Caco-2 (cell line): ENCODE results near the gene GPX2. TPM values are rescaled to one million over a fixed set of nuclear protein-coding genes. Genes with fewer than 3 reads are reported as not detected.

Experiments
- BruUV-seq: library from RNA; stranded (reverse); fragments of 400-500 nt; replicated peaks from 2 replicates; lab custom pipeline; 2021; lab: Mats Ljungman, UMichigan
- CTCF ChIA-PET: fragments of 300-600 bp; sonication (Branson Sonifier 250); formaldehyde crosslinking; loops from one replicate; lab custom pipeline; 2022; ENCODE audit warnings: antibody characterized with exemption; lab: Charles Lee
- POLR2A ChIA-PET: fragments of 300-600 bp; sonication (Branson Sonifier 250); formaldehyde crosslinking; loops from one replicate; lab custom pipeline; 2022; ENCODE audit warnings: antibody characterized with exemption; lab: Charles Lee
- DNase-seq, 2 experiments: peaks; one replicate each; pipeline versions ENCODE4 v3.0.0 to v3.0.0-alpha.2; 2020 to 2022
- H3K27me3 ChIP-seq: replicated peaks from 2 replicates; pipeline ENCODE4 v1.6.0; 2011; ENCODE audit warnings: low read length; ENCODE audit not compliant: control insufficient read depth, insufficient read depth
- H3K36me3 ChIP-seq: 2 replicates; pipeline ENCODE4 v1.5.1; 2011; ENCODE audit warnings: low read length; ENCODE audit not compliant: control insufficient read depth, insufficient read depth
- H3K4me1 ChIP-seq: fragments of 250-450 bp; sonication (Bioruptor Pico); 2 replicates; pipeline ENCODE4 v1.5.1; 2020; ENCODE audit warnings: mild to moderate bottlenecking
- H3K4me3 ChIP-seq: 2 replicates; pipeline ENCODE4 v1.5.1; 2011; ENCODE audit warnings: low read depth, mild to moderate bottlenecking, control low read depth, low read length
- H3K9me3 ChIP-seq: fragments of 250-450 bp; sonication (Bioruptor Pico); 2 replicates; pipeline ENCODE4 v1.5.1; 2020; ENCODE audit warnings: mild to moderate bottlenecking, moderate library complexity
- H3K27ac Mint-ChIP-seq: one replicate; pipeline ENCODE4 v1.8.0; 2022; ENCODE audit warnings: mixed read lengths; ENCODE audit not compliant: unreplicated experiment
- H3K27me3 Mint-ChIP-seq: one replicate; pipeline ENCODE4 v1.8.0; 2022; ENCODE audit warnings: mixed read lengths; ENCODE audit not compliant: insufficient read depth, unreplicated experiment
- H3K36me3 Mint-ChIP-seq: one replicate; pipeline ENCODE4 v1.8.0; 2022; ENCODE audit warnings: mild to moderate bottlenecking, mixed read lengths; ENCODE audit not compliant: insufficient read depth, unreplicated experiment
- H3K4me1 Mint-ChIP-seq: one replicate; pipeline ENCODE4 v1.8.0; 2022; ENCODE audit warnings: low read depth, mixed read lengths; ENCODE audit not compliant: unreplicated experiment
- H3K4me3 Mint-ChIP-seq: one replicate; pipeline ENCODE4 v1.8.0; 2022; ENCODE audit warnings: mild to moderate bottlenecking, moderate library complexity, mixed read lengths; ENCODE audit not compliant: unreplicated experiment
- H3K9me3 Mint-ChIP-seq: one replicate; pipeline ENCODE4 v1.8.0; 2022; ENCODE audit warnings: mixed read lengths; ENCODE audit not compliant: unreplicated experiment
- CTCF ChIP-seq, 2 experiments: fragments of 200-600 bp in 1 of 2; IDR thresholded peaks; 1 replicate in 1 of 2; 2 replicates in 1 of 2; pipeline versions ENCODE4 v1.5.1 to v1.8.0; 2011 to 2022; ENCODE audit warnings: antibody characterized with exemption in 1 of 2, control low read depth in 1 of 2, inconsistent platforms in 1 of 2, low read depth in 1 of 2, low read length in 1 of 2, mild to moderate bottlenecking in 1 of 2, moderate library complexity in 1 of 2; ENCODE audit not compliant: insufficient read depth in 1 of 2, severe bottlenecking in 1 of 2, unreplicated experiment in 1 of 2
- intact Hi-C: fragments of 100-400 bp; cut with micrococcal nuclease; formaldehyde crosslinking; loops from one replicate; pipeline ENCODE4 v1.10.0; 2022; ENCODE audit not compliant: unreplicated experiment
- total RNA-seq: library from RNA; stranded (reverse); gene quantifications from 2 replicates; pipeline ENCODE4 v1.2.3, GENCODE V29; 2022

The GPX2 gene
- total RNA-seq, 1 experiment from 2014 or later, result 48.1 TPM

GRCh38 chr14:64950889-64951288, 8.3 kb upstream of the GPX2 start:
- no peak overlapping the region for H3K27ac Mint-ChIP-seq
- H3K27me3 Mint-ChIP-seq, result no peaks in the 10 kb centered on the region
- H3K4me1 Mint-ChIP-seq, result no peaks in the 10 kb centered on the region
- H3K9me3 ChIP-seq, result no peaks in the 10 kb centered on the region
- no peak overlapping the region for H3K4me3 ChIP-seq
- H3K36me3 ChIP-seq, result peaks cover 2% of the 10 kb centered on the region; the same call in 1 of the 2 replicates
- DNase-seq, result no peak
- TF ChIP-seq CTCF (IDR thresholded peaks at IDR 0.05; ENCODE audit: insufficient read depth in 1 of 2, low read depth in 1 of 2, low read length in 1 of 2, severe bottlenecking in 1 of 2, unreplicated experiment in 1 of 2), result no peak
- BruUV-seq, result no TSS peak
- H3K4me1 ChIP-seq, result no peaks in the 10 kb centered on the region
- peaks cover 60% of the 10 kb centered on the region for H3K36me3 Mint-ChIP-seq
- no peaks in the 10 kb centered on the region for H3K27me3 ChIP-seq
- POLR2A ChIA-PET, result no interaction called here
- CTCF ChIA-PET, result no interaction called here
- H3K4me3 Mint-ChIP-seq, result no peak overlapping the region
- intact Hi-C loops, result no loop called here
- H3K9me3 Mint-ChIP-seq, result no peaks in the 10 kb centered on the region

GRCh38 chr14:64948612-64949210, 6.2 kb upstream of the GPX2 start:
- Histone ChIP-seq H3K36me3 (peaks cover 2% of the 10 kb centered on the region; the same call in 1 of the 2 replicates), H3K4me1 (peaks cover 1% of the 10 kb centered on the region; the same call in 1 of the 2 replicates), H3K9me3 (no peaks in the 10 kb centered on the region), H3K27me3 (no peaks in the 10 kb centered on the region), H3K4me3 (no peak overlapping the region)
- CTCF ChIA-PET, result no interaction called here
- POLR2A ChIA-PET, result no interaction called here
- H3K4me1 Mint-ChIP-seq, result peaks cover 14% of the 10 kb centered on the region
- H3K4me3 Mint-ChIP-seq, result no peak overlapping the region
- BruUV-seq, result no TSS peak
- peaks cover 64% of the 10 kb centered on the region for H3K36me3 Mint-ChIP-seq
- DNase-seq, result no peak
- no peak overlapping the region for H3K27ac Mint-ChIP-seq
- H3K9me3 Mint-ChIP-seq, result no peaks in the 10 kb centered on the region
- no peaks in the 10 kb centered on the region for H3K27me3 Mint-ChIP-seq
- intact Hi-C loops, result no loop called here
- TF ChIP-seq CTCF (IDR thresholded peaks at IDR 0.05; ENCODE audit: insufficient read depth in 1 of 2, low read depth in 1 of 2, low read length in 1 of 2, severe bottlenecking in 1 of 2, unreplicated experiment in 1 of 2), result no peak

GRCh38 chr14:64947710-64948611, 5.4 kb upstream of the GPX2 start:
- no TSS peak for BruUV-seq
- no peak overlapping the region for H3K4me3 ChIP-seq
- H3K4me1 ChIP-seq, result peaks cover 9% of the 10 kb centered on the region
- ChIA-PET CTCF (no interaction called here), POLR2A (no interaction called here)
- TF ChIP-seq CTCF (IDR thresholded peaks at IDR 0.05; ENCODE audit: insufficient read depth in 1 of 2, low read depth in 1 of 2, low read length in 1 of 2, severe bottlenecking in 1 of 2, unreplicated experiment in 1 of 2), result no peak
- no peak overlapping the region for H3K4me3 Mint-ChIP-seq
- intact Hi-C loops, result no loop called here
- H3K36me3 Mint-ChIP-seq, result peaks cover 67% of the 10 kb centered on the region
- no peaks in the 10 kb centered on the region for H3K27me3 ChIP-seq
- peaks cover 2% of the 10 kb centered on the region; the same call in 1 of the 2 replicates for H3K36me3 ChIP-seq
- H3K4me1 Mint-ChIP-seq, result peaks cover 16% of the 10 kb centered on the region
- no peak overlapping the region for H3K27ac Mint-ChIP-seq
- H3K9me3 Mint-ChIP-seq, result no peaks in the 10 kb centered on the region
- H3K9me3 ChIP-seq, result no peaks in the 10 kb centered on the region
- no peak for DNase-seq
- no peaks in the 10 kb centered on the region for H3K27me3 Mint-ChIP-seq
